GM19193 (cell line): ENCODE results near the gene PAX3.

Experiments used
- POLR2A ChIP-seq: IDR thresholded peaks from 4 replicates; pipeline ENCODE4 v1.6.1; 2011; ENCODE audit not compliant: insufficient read depth, insufficient read length; ENCODE audit errors: extremely low read depth

The PAX3 gene

DNA sequence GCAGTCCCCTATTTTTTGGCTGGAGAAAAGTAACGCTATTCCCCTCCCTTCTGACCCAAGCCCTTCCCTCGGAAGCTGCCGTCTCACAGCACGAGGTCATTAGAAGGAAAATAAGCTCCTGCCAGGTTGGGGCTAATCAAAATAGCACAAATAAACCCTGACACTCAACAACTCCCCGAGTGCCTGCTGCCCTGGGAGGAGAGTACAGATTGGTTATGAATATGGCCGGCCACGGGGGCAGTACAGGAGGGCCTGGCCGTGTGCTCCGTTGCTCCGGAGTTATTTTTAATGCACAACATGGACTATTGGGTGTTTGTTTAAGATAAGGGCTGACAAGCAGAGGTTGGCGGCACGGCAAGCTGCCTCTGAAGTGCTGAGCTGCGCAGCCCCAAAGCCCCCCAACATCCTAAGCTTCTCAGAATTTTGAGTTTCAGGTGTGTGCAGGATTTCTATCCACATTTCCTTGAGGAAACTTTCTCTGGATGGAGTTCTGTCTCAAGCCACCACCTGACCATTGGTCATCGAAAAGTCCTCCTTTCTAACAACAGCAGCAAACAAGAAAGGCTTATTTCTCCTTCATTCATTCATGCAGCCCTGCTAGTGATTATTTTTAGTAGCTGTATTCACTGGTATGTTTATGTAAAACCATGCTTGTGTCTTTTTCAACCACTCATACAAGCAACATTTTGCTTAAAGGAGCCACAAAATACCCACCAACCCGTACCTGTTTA, 58.7 kb downstream of the PAX3 start:
- TF ChIP-seq POLR2A: no peak

DNA sequence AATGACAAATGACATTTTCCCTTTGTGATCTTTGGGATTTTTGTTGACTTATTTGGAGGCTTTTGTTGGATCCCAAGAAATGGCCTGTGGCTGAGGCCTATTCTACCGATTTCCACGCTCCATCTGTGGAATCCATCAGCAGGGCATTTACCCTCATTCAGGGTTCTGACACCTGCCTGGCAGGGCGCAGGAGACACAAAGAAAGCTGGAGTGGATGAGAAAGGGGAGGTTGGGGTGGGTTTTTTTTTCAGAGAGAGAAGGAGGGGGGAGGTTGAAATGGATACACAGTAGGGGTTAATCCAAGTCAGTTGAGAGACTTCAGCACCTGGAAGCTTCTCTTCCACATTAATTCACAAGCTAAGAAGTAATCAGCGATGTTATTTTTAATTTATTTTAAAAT, 59.7 kb downstream of the PAX3 start:
- no peak for TF ChIP-seq POLR2A

DNA sequence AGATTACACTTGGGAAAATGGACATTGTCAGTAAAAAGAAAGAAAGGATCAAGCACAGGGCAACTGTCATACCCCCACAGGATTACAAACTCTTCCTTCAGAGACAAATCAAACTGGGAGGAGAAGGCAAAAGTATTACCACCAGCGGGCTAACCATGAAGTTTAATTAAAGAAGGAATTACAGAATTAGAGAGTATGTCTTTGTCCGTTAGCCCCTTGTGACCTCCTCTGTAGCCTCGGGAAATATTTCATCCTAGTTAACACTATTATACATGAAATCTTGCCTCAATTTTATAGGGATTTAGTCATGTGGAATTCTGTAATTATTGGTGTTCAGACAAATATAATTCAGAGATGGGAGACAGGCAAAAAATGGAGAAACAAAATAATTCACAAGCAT, 60.7 kb downstream of the PAX3 start:
- TF ChIP-seq POLR2A: no peak

DNA sequence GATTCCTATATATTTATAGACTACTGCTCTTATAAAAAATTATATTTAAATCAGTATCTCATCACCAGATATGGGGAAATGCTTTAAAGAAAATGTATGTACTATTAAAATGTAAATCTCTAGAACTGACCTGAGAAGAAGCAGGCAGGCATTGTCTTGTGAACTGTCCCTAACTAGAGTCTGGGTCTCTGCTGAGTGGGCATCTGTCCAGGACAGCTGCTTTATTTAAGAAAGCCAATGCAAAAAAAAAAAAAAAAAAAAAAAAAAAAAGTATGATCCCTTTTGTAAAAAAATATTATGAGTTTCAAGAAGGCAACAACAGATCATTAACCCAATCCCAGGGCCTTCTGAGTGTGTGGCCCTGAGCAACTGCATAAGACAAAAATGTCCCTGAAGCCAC, 66.0 kb downstream of the PAX3 start:
- TF ChIP-seq POLR2A: no peak

GRCh38 chr2:222232372-222232771, 66.4 kb downstream of the PAX3 start:
- no peak for TF ChIP-seq POLR2A

GRCh38 chr2:222228054-222228453, 70.7 kb downstream of the PAX3 start:
- TF ChIP-seq POLR2A: no peak

- TF ChIP-seq POLR2A: no peak
Measured at GRCh38 chr2:222218786-222219185, 80.0 kb downstream of the PAX3 start.

- TF ChIP-seq POLR2A: no peak
Measured at GRCh38 chr2:222217712-222218111, 81.1 kb downstream of the PAX3 start.

DNA sequence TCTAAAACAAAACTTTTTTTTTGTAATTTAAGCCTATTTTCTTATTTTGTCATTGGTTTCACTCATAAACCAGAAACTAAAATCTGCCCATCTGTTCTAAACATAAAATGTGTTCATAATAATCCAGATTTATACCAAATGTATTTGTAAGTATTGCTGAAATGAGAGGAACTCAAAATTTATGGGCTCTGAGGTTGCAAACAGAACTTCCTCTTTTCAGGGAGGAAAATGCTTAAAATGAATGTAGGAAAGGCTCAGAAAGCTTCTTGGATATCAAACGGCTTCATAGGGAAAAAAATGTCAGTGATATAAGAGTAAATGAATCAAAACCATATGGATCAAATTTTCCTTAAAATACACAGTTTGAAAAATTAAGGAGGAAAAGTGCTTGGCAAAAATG, 83.9 kb downstream of the PAX3 start:
- no peak for TF ChIP-seq POLR2A

- TF ChIP-seq POLR2A: no peak
Measured at GRCh38 chr2:222213049-222213448, 85.7 kb downstream of the PAX3 start.

DNA sequence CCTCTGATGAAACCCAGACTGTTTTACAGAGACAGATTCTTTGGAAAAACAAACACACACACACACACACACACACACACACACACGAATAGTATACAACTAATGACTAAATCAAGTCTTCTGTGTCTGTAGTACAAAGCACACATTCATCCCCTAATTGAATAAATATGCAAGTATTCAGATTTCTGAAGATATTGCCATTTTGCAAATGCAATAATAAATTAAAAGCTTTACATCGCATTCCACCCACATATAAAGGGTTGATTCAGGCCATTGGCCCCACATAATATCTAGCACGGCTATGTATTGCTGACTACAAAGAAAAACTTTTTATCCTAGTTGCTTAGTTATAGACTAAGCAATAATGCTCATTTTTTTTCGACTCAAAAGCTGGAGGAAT, 86.2 kb downstream of the PAX3 start:
- no peak for TF ChIP-seq POLR2A

- no peak for TF ChIP-seq POLR2A
Measured at GRCh38 chr2:222208010-222208690, 90.6 kb downstream of the PAX3 start.

DNA sequence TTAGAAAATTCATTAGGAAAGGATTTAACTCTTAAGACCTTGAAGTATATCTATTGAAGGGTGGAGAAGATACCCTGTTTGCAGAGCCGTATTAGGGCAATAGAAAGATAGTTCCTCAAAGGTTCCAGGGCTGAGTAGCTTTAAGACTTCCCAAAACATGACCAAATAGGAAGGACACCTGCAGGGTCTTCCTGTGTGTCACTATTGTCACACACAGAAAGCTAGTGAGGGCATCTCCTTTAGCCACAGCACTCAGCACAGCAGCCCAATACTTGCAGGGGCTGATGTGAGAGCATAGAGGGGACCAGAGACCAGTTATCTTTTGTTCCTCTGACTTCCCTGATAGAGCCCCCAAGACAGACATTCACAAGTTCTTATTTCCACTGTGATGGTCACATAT, 93.7 kb downstream of the PAX3 start:
- TF ChIP-seq POLR2A: no peak

- TF ChIP-seq POLR2A: no peak
Measured at GRCh38 chr2:222203041-222203440, 95.8 kb downstream of the PAX3 start.

GRCh38 chr2:222196159-222196558, 102.6 kb downstream of the PAX3 start:
- TF ChIP-seq POLR2A: no peak

DNA sequence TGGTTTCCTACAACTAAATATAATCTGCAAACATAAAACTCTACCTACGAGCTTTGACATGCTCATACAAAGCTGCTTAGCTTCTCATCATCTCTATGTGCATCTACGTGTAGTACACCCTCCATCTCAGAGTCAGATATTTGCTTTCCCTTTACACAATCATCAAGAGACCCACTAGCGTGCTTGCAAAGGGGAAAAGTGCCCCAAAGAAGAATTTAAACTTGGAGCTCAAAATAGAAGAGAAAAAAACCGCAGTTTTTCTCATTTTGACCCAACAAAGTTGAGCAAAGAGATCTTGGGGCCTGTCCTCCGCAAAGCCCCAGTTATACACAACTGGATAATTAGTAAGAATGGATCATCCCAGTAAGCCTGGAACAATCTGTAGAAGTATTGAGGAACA, 104.1 kb downstream of the PAX3 start:
- no peak for TF ChIP-seq POLR2A

- TF ChIP-seq POLR2A: no peak
Measured at GRCh38 chr2:222193328-222193983, 105.3 kb downstream of the PAX3 start.

- no peak for TF ChIP-seq POLR2A
Measured at GRCh38 chr2:222180619-222181018, 118.2 kb downstream of the PAX3 start.
